HepG2 (cell line): Measurements from ENCODE around the gene USP27X. TPM values are rescaled to one million over a fixed set of nuclear protein-coding genes. Genes with fewer than 3 reads are reported as not detected.

Experiments used
- MIER2 ChIP-seq: IDR thresholded peaks from 2 replicates; pipeline ENCODE4 v1.6.1; 2016; ENCODE audit warnings: missing biosample characterization, missing genetic modification reagents
- STAG1 ChIP-seq: sonication (generic); formaldehyde crosslinking; IDR thresholded peaks from 2 replicates; pipeline ENCODE4 v1.4.0; 2020; ENCODE audit warnings: missing genetic modification reagents
- ZFYVE20 ChIP-seq: sonication (generic); formaldehyde crosslinking; IDR thresholded peaks from 2 replicates; pipeline ENCODE4 v1.8.0; 2023; ENCODE audit warnings: low read depth, mild to moderate bottlenecking, moderate library complexity, missing genetic modification reagents, borderline replicate concordance
- ZNF782 ChIP-seq: sonication (generic); formaldehyde crosslinking; IDR thresholded peaks from 2 replicates; pipeline ENCODE4 v1.4.0; 2020; ENCODE audit warnings: missing genetic modification reagents, mild to moderate bottlenecking, borderline replicate concordance
- polyA plus RNA-seq, 8 experiments: library from polyadenylated mRNA; depleted of rRNA in 3 of 8; stranded (reverse) in 7 of 8; unstranded in 1 of 8; fragments of >200 nt; fragmentation: Illumina TruSeq in 4 of 8; extraction: Trizol in 4 of 8; gene quantifications; 2 replicates each; pipeline versions ENCODE4 v1.2.1 to v1.2.3, GENCODE V29; 2011 to 2016; ENCODE audit warnings: low read depth in 4 of 8, missing spikeins in 1 of 8, mixed read lengths in 1 of 8; ENCODE audit not compliant: insufficient read depth in 1 of 8
- total RNA-seq, 5 experiments: library from RNA; depleted of rRNA; stranded (reverse); fragments of >200 nt; fragmentation: Illumina TruSeq; extraction: Trizol; gene quantifications; 2 replicates each; pipeline ENCODE4 v1.2.3, GENCODE V29; 2016; ENCODE audit warnings: low read depth in 1 of 5
- TF ChIP-seq, protein P1 (sequence below): sonication (generic); formaldehyde crosslinking; IDR thresholded peaks from 2 replicates; pipeline ENCODE4 v1.8.0; 2022; ENCODE audit warnings: mild to moderate bottlenecking, missing genetic modification reagents, moderate library complexity
- TF ChIP-seq, protein P2 (sequence below): sonication (generic); formaldehyde crosslinking; IDR thresholded peaks from 2 replicates; pipeline ENCODE4 v1.4.0; 2020; ENCODE audit warnings: mild to moderate bottlenecking, low read depth, missing genetic modification reagents
- TF ChIP-seq, protein P3 (sequence below): fragments of 450-650 bp; IDR thresholded peaks from 2 replicates; pipeline ENCODE4 v1.6.1; 2016
- TF ChIP-seq, protein P4 (sequence below), 2 experiments: sonication (generic) in 1 of 2; formaldehyde crosslinking in 1 of 2; IDR thresholded peaks; 2 replicates each; pipeline versions ENCODE4 v1.4.0 to v1.6.1; 2016 to 2020; ENCODE audit warnings: borderline replicate concordance in 1 of 2, low read depth in 1 of 2, mild to moderate bottlenecking in 1 of 2, missing genetic modification reagents in 1 of 2
- TF ChIP-seq, protein P5 (sequence below): IDR thresholded peaks from 2 replicates; pipeline ENCODE4 v1.6.1; 2016; ENCODE audit warnings: low read depth, missing genetic modification reagents, missing compliant biosample characterization

The USP27X gene
- total and polyA plus RNA-seq, 2 of the 13 experiments (the other 11 are each of a cell fraction or from before 2014, with no cell fraction given): 7.2 to 9.7 TPM

DNA sequence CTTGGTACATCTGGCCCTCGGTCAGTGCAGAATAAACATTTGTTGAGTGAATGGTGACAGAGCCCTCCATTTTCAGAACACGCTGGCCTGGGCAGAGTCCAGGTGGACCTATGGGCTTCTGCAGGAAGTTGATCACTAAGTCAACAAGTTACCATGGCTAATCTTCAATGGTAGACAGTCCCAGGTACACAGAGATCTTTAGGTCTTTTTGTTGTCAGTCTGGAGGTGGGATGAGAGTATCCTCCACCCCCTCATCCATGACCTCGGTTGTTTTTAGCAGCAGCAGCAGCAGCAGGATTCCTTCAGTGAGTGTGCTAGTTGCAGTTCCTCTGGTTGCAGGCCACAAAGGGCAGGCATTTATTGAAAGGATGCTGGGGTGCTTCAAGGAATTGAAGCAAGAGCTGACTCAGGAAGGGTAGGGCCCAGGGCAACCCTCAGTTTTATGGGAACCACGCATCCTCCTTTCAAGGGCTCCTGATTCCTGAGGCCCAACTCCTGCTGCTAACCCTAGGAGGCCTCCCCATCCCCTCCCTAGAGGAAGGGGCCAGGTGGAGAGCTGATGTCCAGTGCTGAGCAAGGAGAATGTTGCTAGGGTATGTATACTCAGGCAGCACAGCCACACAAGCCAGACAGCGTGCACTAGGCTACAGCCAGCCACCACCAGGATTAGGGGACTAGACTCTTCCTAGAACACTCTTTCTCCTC, 1.7 kb upstream of the USP27X start (continued):
- TF ChIP-seq, protein P1, sequence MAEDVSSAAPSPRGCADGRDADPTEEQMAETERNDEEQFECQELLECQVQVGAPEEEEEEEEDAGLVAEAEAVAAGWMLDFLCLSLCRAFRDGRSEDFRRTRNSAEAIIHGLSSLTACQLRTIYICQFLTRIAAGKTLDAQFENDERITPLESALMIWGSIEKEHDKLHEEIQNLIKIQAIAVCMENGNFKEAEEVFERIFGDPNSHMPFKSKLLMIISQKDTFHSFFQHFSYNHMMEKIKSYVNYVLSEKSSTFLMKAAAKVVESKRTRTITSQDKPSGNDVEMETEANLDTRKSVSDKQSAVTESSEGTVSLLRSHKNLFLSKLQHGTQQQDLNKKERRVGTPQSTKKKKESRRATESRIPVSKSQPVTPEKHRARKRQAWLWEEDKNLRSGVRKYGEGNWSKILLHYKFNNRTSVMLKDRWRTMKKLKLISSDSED (CRISPR knock-in tag): no peak
- TF ChIP-seq ZNF782 (CRISPR knock-in tag) (no peak), MIER2 (CRISPR knock-in tag) (no peak), STAG1 (CRISPR knock-in tag) (no peak), ZFYVE20 (CRISPR knock-in tag) (no peak)
- TF ChIP-seq, protein P2, sequence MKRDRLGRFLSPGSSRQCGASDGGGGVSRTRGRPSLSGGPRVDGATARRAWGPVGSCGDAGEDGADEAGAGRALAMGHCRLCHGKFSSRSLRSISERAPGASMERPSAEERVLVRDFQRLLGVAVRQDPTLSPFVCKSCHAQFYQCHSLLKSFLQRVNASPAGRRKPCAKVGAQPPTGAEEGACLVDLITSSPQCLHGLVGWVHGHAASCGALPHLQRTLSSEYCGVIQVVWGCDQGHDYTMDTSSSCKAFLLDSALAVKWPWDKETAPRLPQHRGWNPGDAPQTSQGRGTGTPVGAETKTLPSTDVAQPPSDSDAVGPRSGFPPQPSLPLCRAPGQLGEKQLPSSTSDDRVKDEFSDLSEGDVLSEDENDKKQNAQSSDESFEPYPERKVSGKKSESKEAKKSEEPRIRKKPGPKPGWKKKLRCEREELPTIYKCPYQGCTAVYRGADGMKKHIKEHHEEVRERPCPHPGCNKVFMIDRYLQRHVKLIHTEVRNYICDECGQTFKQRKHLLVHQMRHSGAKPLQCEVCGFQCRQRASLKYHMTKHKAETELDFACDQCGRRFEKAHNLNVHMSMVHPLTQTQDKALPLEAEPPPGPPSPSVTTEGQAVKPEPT (CRISPR knock-in tag): no peak; the same call in 1 of the 2 replicates
- TF ChIP-seq, protein P3, sequence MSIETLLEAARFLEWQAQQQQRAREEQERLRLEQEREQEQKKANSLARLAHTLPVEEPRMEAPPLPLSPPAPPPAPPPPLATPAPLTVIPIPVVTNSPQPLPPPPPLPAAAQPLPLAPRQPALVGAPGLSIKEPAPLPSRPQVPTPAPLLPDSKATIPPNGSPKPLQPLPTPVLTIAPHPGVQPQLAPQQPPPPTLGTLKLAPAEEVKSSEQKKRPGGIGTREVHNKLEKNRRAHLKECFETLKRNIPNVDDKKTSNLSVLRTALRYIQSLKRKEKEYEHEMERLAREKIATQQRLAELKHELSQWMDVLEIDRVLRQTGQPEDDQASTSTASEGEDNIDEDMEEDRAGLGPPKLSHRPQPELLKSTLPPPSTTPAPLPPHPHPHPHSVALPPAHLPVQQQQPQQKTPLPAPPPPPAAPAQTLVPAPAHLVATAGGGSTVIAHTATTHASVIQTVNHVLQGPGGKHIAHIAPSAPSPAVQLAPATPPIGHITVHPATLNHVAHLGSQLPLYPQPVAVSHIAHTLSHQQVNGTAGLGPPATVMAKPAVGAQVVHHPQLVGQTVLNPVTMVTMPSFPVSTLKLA: no peak
- TF ChIP-seq, protein P4, sequence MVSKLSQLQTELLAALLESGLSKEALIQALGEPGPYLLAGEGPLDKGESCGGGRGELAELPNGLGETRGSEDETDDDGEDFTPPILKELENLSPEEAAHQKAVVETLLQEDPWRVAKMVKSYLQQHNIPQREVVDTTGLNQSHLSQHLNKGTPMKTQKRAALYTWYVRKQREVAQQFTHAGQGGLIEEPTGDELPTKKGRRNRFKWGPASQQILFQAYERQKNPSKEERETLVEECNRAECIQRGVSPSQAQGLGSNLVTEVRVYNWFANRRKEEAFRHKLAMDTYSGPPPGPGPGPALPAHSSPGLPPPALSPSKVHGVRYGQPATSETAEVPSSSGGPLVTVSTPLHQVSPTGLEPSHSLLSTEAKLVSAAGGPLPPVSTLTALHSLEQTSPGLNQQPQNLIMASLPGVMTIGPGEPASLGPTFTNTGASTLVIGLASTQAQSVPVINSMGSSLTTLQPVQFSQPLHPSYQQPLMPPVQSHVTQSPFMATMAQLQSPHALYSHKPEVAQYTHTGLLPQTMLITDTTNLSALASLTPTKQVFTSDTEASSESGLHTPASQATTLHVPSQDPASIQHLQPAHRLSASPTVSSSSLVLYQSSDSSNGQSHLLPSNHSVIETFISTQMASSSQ (IDR thresholded peaks at IDR 0.05; ENCODE audit: low read depth): peak; percentile 82
- TF ChIP-seq, protein P4 (CRISPR knock-in tag; IDR thresholded peaks at IDR 0.05; ENCODE audit: borderline replicate concordance): peak; percentile 70; the same call in 1 of the 2 replicates
- TF ChIP-seq, protein P5, sequence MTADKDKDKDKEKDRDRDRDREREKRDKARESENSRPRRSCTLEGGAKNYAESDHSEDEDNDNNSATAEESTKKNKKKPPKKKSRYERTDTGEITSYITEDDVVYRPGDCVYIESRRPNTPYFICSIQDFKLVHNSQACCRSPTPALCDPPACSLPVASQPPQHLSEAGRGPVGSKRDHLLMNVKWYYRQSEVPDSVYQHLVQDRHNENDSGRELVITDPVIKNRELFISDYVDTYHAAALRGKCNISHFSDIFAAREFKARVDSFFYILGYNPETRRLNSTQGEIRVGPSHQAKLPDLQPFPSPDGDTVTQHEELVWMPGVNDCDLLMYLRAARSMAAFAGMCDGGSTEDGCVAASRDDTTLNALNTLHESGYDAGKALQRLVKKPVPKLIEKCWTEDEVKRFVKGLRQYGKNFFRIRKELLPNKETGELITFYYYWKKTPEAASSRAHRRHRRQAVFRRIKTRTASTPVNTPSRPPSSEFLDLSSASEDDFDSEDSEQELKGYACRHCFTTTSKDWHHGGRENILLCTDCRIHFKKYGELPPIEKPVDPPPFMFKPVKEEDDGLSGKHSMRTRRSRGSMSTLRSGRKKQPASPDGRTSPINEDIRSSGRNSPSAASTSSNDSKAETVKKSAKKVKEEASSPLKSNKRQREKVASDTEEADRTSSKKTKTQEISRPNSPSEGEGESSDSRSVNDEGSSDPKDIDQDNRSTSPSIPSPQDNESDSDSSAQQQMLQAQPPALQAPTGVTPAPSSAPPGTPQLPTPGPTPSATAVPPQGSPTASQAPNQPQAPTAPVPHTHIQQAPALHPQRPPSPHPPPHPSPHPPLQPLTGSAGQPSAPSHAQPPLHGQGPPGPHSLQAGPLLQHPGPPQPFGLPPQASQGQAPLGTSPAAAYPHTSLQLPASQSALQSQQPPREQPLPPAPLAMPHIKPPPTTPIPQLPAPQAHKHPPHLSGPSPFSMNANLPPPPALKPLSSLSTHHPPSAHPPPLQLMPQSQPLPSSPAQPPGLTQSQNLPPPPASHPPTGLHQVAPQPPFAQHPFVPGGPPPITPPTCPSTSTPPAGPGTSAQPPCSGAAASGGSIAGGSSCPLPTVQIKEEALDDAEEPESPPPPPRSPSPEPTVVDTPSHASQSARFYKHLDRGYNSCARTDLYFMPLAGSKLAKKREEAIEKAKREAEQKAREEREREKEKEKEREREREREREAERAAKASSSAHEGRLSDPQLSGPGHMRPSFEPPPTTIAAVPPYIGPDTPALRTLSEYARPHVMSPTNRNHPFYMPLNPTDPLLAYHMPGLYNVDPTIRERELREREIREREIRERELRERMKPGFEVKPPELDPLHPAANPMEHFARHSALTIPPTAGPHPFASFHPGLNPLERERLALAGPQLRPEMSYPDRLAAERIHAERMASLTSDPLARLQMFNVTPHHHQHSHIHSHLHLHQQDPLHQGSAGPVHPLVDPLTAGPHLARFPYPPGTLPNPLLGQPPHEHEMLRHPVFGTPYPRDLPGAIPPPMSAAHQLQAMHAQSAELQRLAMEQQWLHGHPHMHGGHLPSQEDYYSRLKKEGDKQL (CRISPR knock-in tag): no peak
